Epithelial cell of esophagus (primary cell): ENCODE data around the gene EPS8.
"Not testable (repeated sequence)": the region's sequence is repeated elsewhere in the genome, so short reads cannot be mapped to it uniquely, and the experiment has no call there.

Experiments
- DNase-seq: peaks from one replicate; pipeline ENCODE4 v3.0.0; 2010; ENCODE audit warnings: low read depth
- H3K4me3 ChIP-seq: 2 replicates; pipeline ENCODE4 v1.5.1; 2011; ENCODE audit warnings: mild to moderate bottlenecking, low read length, control low read depth
- CTCF ChIP-seq: IDR thresholded peaks from 2 replicates; pipeline ENCODE4 v1.5.1; 2011; ENCODE audit warnings: low read depth, mild to moderate bottlenecking, low read length, control low read depth, inconsistent platforms; ENCODE audit not compliant: insufficient read depth; ENCODE audit errors: missing control alignments

The EPS8 gene

GRCh38 chr12:15757553-15758255, 31.5 kb downstream of the EPS8 start:
- TF ChIP-seq CTCF = no peak
- DNase-seq = peak; percentile 96
- H3K4me3 ChIP-seq = no peak overlapping the region

DNA sequence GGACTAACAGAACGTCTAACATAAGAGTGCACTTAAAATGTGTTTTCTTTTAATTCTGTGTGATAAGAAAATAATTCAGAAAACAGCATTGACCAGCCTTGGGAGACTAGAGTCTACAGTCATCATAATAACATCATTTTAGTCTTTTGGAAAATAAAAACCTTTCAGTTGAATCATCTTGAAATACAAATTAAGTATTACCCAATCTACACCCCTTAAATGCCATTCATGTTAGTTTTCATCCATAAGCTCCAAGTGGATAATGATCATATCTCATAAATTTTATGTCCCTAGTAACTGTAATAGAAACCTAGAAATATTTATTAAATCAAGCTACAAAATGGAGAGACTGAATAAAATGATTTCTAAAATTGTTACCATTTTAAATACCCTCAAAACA, 32.4 kb downstream of the EPS8 start:
- peak; percentile 9 for DNase-seq
- no peak overlapping the region for H3K4me3 ChIP-seq
- no peak for TF ChIP-seq CTCF

- DNase-seq = no peak
- TF ChIP-seq CTCF = no peak
- no peak overlapping the region for H3K4me3 ChIP-seq
Observed at GRCh38 chr12:15754233-15754632, 35.0 kb downstream of the EPS8 start.

DNA sequence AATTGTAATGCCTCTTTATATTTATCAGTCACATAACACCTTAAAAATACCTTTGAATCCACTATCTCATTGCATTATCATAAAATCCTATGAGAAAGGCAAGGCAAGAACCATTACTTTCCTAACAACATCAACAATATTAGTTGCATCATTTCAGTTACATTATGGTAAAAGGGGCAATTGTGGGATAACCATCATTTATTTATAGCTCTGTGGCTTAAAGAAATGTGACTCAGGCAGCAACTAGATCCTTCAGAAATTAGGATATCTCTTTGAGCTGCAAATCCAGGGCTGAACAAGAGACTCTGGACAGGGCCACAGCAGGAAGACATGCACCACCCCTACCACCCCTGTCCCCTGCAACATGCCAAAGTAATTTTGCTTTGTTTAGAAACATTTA, 36.4 kb downstream of the EPS8 start:
- H3K4me3 ChIP-seq = no peak overlapping the region
- TF ChIP-seq CTCF = no peak
- DNase-seq = no peak

GRCh38 chr12:15751741-15752140, 37.4 kb downstream of the EPS8 start:
- TF ChIP-seq CTCF = no peak
- H3K4me3 ChIP-seq = no peak overlapping the region
- DNase-seq = no peak

GRCh38 chr12:15749937-15750336, 39.3 kb downstream of the EPS8 start:
- no peak for DNase-seq
- no peak for TF ChIP-seq CTCF
- no peak overlapping the region for H3K4me3 ChIP-seq

DNA sequence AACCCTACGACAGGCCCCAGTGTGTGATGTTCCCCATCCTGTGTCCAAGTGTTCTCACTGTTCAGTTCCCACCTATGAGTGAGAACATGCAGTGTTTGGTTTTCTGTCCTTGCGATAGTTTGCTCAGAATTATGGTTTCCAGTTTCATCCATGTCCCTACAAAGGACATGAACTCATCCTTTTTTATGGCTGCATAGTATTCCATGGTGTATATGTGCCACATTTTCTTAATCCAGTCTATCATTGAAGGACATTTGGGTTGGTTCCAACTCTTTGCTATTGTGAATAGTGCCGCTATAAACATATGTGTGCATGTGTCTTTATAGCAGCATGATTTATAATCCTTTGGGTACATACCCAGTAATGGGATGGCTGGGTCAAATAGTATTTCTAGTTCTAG, 47.3 kb downstream of the EPS8 start:
- DNase-seq, H3K4me3 ChIP-seq: not testable (repeated sequence)
